SH-SY5Y (cell line): ENCODE measurements around the gene SDR42E2.

Experiments used
- GATA2 ChIP-seq: IDR thresholded peaks from 2 replicates; pipeline ENCODE4 v1.6.1; 2011; ENCODE audit warnings: mild to moderate bottlenecking, low read depth, low read length
- GATA3 ChIP-seq: IDR thresholded peaks from 2 replicates; pipeline ENCODE4 v1.6.1; 2011; ENCODE audit warnings: low read depth, mild to moderate bottlenecking, low read length, moderate library complexity

GRCh38 chr16:22181426-22181825 lies 19.1 kb downstream of the SDR42E2 start:
- no peak for TF ChIP-seq GATA2
- no peak for TF ChIP-seq GATA3
